ENCODE data around the gene NHERF1. TPM values are rescaled to one million over a fixed set of nuclear protein-coding genes. Genes with fewer than 3 reads are reported as not detected.

The NHERF1 gene
- total and polyA plus RNA-seq, 2 donors from 2014 or later = 71.3 to 448 TPM

GRCh38 chr17:74776044-74776962 lies 27.9 kb downstream of the NHERF1 start, which contains the start of gene NAT9:
Gene NAT9, minus strand, starts transcription at chr17:74776345. Its CDS starts 647 bp downstream, at chr17:74775698.
- FAIRE-seq (no peak), DNase-seq (peak; percentile 98 to 99 (median 98))
- H3K36me3 ChIP-seq (ENCODE audit: control insufficient read depth in 2 of 3, insufficient read depth in 3 of 3, low read length in 3 of 3) = peaks cover 0 to 15% (median 11%) of the 10 kb centered on the region in 3 donors
- peaks cover 0 to 22% (median 12%) of the 10 kb centered on the region in 3 donors for H3K4me1 ChIP-seq (ENCODE audit: control insufficient read depth in 2 of 3, insufficient read depth in 2 of 3, low read depth in 1 of 3, low read length in 3 of 3)
- peak within 1 kb of the TSS in 1 of 2 donors; percentile 54 for H3K27ac ChIP-seq (ENCODE audit: low read depth in 2 of 2, low read length in 2 of 2)
- peak within 1 kb of the TSS; percentile 66 to 92 (median 74) for H3K9ac ChIP-seq (ENCODE audit: low read length in 3 of 3)
- intact Hi-C loops (cut with DNase I) = no loop called here
- no peaks in the 10 kb centered on the region for H3K27me3 ChIP-seq (ENCODE audit: control insufficient read depth, insufficient read depth, low read length)
- H3K4me3 ChIP-seq (ENCODE audit: low read length in 3 of 3) = peak within 1 kb of the TSS; percentile 85 to 94 (median 93)
- no peak for TF ChIP-seq CTCF (IDR thresholded peaks at IDR 0.05; ENCODE audit: borderline replicate concordance, extremely low read depth, insufficient read depth)
- no peaks in the 10 kb centered on the region for H3K9me3 ChIP-seq (ENCODE audit: control insufficient read depth in 2 of 3, insufficient read depth in 1 of 3, low read length in 3 of 3)

GRCh38 chr17:74776990-74777389 lies 28.6 kb downstream of the NHERF1 start:
- no peak overlapping the region for H3K27ac ChIP-seq (ENCODE audit: low read depth in 2 of 2, low read length in 2 of 2)
- DNase-seq (no peak), FAIRE-seq (no peak)
- no peaks in the 10 kb centered on the region for H3K27me3 ChIP-seq (ENCODE audit: control insufficient read depth, insufficient read depth, low read length)
- H3K36me3 ChIP-seq (ENCODE audit: control insufficient read depth in 2 of 3, insufficient read depth in 3 of 3, low read length in 3 of 3) = peaks cover 0 to 9% (median 9%) of the 10 kb centered on the region in 3 donors
- H3K4me3 ChIP-seq (ENCODE audit: low read length in 3 of 3) = peak overlapping the region; percentile 55 to 93 (median 85)
- H3K9me3 ChIP-seq (ENCODE audit: control insufficient read depth in 2 of 3, insufficient read depth in 1 of 3, low read length in 3 of 3) = no peaks in the 10 kb centered on the region
- H3K4me1 ChIP-seq (ENCODE audit: control insufficient read depth in 2 of 3, insufficient read depth in 2 of 3, low read depth in 1 of 3, low read length in 3 of 3) = peaks cover 0 to 18% (median 12%) of the 10 kb centered on the region in 3 donors
- intact Hi-C loops (cut with DNase I) = no loop called here
- no peak for TF ChIP-seq CTCF (IDR thresholded peaks at IDR 0.05; ENCODE audit: borderline replicate concordance, extremely low read depth, insufficient read depth)
- H3K9ac ChIP-seq (ENCODE audit: low read length in 3 of 3) = peak overlapping the region; percentile 23 to 69 (median 66)

- Histone ChIP-seq H3K9me3 (ENCODE audit: control insufficient read depth in 2 of 3, insufficient read depth in 1 of 3, low read length in 3 of 3) (no peaks in the 10 kb centered on the region), H3K9ac (ENCODE audit: low read length in 3 of 3) (no peak overlapping the region), H3K4me1 (ENCODE audit: control insufficient read depth in 2 of 3, insufficient read depth in 2 of 3, low read depth in 1 of 3, low read length in 3 of 3) (peaks cover 0 to 16% (median 12%) of the 10 kb centered on the region in 3 donors), H3K36me3 (ENCODE audit: control insufficient read depth in 2 of 3, insufficient read depth in 3 of 3, low read length in 3 of 3) (peaks cover 0 to 4% (median 0%) of the 10 kb centered on the region in 3 donors), H3K27ac (ENCODE audit: low read depth in 2 of 2, low read length in 2 of 2) (no peak overlapping the region), H3K27me3 (ENCODE audit: control insufficient read depth, insufficient read depth, low read length) (no peaks in the 10 kb centered on the region), H3K4me3 (ENCODE audit: low read length in 3 of 3) (no peak overlapping the region)
- FAIRE-seq (no peak), DNase-seq (no peak)
- TF ChIP-seq CTCF (IDR thresholded peaks at IDR 0.05; ENCODE audit: borderline replicate concordance, extremely low read depth, insufficient read depth) = no peak
- intact Hi-C loops (cut with DNase I) = no loop called here
These were observed 29.6 kb downstream of the NHERF1 start for GRCh38 chr17:74777901-74778515.
